Stimulated activated CD4-positive, alpha-beta T cell treated with anti-CD3 and anti-CD28 coated beads, TNF-alpha, amount 100 ng/mL, for 48 hours (primary cell): ENCODE data around the gene CYP26B1.

Experiments
- DNase-seq, 3 donors: peaks; one replicate each; pipeline ENCODE4 v3.0.0-alpha.2; 2020; ENCODE audit warnings: low read depth in 3 of 3

The CYP26B1 gene

GRCh38 chr2:72141032-72141645 lies 6.5 kb downstream of the CYP26B1 start:
- DNase-seq = no peak

DNA sequence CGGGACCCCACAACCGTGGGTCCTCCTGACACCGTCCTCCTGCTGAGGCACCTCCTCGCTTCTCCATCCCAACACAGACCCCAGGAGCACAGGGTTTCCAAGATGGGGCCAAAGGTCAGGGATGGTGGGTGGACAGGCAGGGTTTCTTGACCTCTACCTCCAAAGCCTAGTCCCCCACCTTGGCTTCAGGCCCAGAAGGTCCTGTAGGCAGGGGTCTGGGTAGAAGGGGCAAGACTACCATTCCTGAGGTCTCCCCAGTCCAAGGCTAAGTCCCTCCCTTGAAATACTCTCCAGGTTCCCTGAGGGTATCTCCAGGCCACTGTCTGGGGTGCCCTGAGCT lies 7.1 kb downstream of the CYP26B1 start:
- DNase-seq = no peak

GRCh38 chr2:72139874-72140620 lies 7.6 kb downstream of the CYP26B1 start:
- no peak for DNase-seq

GRCh38 chr2:72139471-72139873 lies 8.2 kb downstream of the CYP26B1 start:
- DNase-seq = no peak

GRCh38 chr2:72138921-72139381 lies 8.7 kb downstream of the CYP26B1 start:
- DNase-seq = no peak

DNA sequence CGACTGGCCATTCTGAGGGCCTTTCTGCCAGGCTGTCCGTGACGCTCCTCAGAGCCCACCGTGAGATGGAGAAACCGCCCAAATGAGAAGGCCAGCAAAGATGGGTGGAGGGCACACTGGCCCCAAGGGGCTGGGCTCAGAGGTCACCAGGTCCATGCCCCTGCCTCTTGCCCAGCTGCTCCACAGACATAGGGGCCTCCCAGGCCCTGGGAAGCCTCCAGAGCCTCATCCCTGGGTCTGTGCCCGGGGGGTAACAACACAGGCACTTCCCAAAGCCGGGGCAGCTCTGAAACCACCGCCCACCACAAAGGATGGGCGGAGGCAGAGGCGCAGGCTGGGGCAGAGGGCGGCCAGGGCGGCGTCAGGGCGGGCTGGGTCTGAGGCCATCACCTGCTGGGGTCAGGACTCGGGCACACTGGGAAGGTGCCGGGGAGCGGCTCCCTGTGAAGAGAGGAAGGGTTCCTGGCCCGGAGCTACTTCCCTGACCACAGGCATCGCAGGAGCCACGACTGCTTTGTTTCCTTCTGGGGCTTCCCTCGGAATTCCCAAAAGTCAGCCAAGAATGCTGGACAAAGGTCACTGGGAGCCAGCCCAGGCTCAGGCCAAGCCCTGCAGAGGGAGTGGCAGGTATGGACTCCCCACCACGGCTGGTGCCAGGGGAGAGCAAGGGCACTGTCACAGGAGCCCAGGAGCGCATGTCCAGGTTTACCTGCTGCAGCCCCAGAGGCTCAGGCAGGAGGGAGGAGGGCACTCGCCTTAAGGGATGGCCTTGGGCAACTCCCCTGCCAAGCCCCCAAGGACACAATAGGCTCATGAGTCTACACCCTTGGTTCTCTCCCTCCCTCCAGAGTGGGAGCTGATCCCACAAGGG lies 9.4 kb downstream of the CYP26B1 start:
- no peak for DNase-seq

- peak; percentile 28 to 58 (median 54) for DNase-seq
These were observed 10.1 kb downstream of the CYP26B1 start for GRCh38 chr2:72137498-72138010.

DNA sequence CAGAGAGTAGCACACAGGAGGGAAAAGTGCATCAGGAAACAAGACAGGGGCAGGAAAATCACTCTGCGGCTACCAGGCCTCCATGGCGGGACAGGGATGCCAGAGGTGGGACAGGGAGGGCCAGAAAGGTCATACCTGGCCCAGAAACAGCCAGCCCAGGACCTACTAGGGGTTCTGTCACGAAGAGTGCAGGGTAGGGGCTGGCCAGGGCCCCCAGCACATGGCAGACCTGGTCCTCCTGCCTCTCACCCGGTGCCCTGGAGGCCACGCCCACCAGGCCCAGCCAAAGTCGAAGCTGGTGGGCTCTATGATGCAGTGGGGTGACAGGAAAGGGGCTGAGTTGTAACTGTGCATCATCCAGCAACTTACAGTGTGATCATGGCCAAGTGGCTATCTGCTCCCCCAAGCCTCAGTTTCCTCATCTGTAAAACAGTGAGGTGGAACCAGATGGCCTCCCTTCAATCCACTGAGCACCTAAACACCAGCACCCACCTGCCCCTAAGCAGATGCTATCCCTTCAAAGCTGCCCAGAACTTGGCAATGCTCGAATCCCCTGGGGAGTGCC lies 10.6 kb downstream of the CYP26B1 start:
- no peak for DNase-seq

GRCh38 chr2:72136331-72136730 lies 11.3 kb downstream of the CYP26B1 start:
- no peak for DNase-seq

GRCh38 chr2:72135921-72136320 lies 11.7 kb downstream of the CYP26B1 start:
- DNase-seq = no peak

GRCh38 chr2:72134997-72135800 lies 12.5 kb downstream of the CYP26B1 start:
- DNase-seq = no peak

DNA sequence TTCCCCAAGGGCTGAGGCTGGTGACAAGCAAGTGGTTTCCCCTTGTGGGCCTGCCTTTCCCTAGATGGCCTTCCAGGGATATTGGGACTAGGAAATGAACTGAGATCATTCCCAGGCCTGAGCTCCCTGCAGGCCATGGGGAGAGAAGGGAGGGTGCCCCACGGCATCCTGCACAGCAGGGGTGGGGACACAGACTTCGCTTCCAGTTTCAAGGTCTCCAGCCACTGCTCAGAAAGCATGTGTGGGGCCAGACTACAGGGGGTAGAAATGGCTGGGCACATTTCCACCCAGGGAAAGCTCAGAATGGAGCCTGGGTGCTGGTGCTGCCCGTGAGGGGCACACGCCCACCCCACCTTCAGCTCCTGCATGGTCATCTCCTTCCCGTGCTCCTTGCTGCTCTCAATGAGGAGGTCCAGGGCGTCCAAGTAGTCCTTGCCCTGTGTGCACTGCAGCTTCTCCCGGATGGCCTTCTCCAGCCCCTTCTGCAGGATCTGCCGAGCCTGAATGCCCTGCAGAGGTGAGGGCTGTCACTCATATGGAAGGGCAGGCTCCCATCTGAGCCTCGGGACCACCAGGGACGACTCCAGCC lies 13.2 kb downstream of the CYP26B1 start:
- DNase-seq = no peak

- DNase-seq = no peak
These were observed 13.8 kb downstream of the CYP26B1 start for GRCh38 chr2:72133721-72134407.

DNA sequence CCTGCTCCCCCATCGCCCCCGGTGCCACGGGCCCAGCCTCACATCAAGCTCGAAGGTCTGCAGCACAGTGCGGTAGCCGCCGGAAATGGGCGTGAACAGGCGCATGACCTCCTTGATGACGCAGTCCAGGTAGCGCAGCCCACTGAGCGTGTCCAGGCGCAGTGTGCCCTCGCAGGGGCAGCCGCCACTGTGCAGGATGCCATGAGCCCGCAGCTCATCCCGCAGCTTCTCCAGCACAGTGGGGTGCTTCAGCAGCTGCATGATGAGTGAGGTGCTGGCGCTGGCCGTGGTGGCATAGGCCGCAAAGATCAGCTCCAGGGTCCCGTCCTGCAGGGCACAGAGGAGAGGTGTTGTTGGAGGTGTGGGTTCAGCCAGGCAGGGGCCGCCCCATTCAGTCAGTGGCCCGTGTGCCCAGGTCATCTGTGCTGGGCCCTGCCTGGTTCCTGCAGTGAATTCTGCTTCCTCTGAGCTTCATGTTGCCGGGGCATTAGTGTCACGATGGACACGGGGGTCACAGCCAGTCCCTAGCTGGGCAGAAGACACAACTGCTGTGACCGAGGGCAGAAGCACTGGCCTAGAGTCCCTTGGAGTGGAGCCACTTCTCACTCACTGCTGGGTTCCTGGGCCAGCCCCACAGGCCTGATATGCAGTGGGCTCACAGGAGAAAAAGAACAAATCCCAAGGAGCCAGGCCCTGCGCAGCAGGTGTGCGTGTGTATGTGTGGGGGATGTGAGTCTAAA lies 14.5 kb downstream of the CYP26B1 start:
- DNase-seq = no peak

GRCh38 chr2:72131916-72132841 lies 15.5 kb downstream of the CYP26B1 start:
- DNase-seq = no peak

- DNase-seq = no peak
These were observed 16.2 kb downstream of the CYP26B1 start for GRCh38 chr2:72131371-72131891.

GRCh38 chr2:72130659-72131360 lies 16.9 kb downstream of the CYP26B1 start:
- no peak for DNase-seq
